ENCODE results near the gene GHRL. TPM values are rescaled to one million over a fixed set of nuclear protein-coding genes. Genes with fewer than 3 reads are reported as not detected.

The GHRL gene
- total RNA-seq, 2 donors from 2014 or later: 3.6 to 4.2 TPM

- intact Hi-C loops (cut with DNase I): no loop called here
- 92 to 99% methylated on average over 7 of the region's 7 CpGs for WGBS, 2 donors
These were observed 33.7 kb downstream of the GHRL start for GRCh38 chr3:10259036-10259435.

GRCh38 chr3:10255835-10256234, 36.9 kb downstream of the GHRL start:
- TF ChIP-seq POLR2A (IDR thresholded peaks at IDR 0.05): no peak
- TF ChIP-seq CTCF (IDR thresholded peaks at IDR 0.05): no peak
- H3K4me1 ChIP-seq: peaks cover 30% of the 10 kb centered on the region

More at GRCh38 chr3:10259036-10259435, 33.7 kb downstream of the GHRL start:
- no peak for TF ChIP-seq POLR2A (IDR thresholded peaks at IDR 0.05)
- no peak for TF ChIP-seq CTCF (IDR thresholded peaks at IDR 0.05)
- no peak overlapping the region for H3K4me3 ChIP-seq
- peaks cover 27% of the 10 kb centered on the region for H3K4me1 ChIP-seq
- H3K9me3 ChIP-seq: no peaks in the 10 kb centered on the region
- H3K36me3 ChIP-seq (replicated peaks in 1 of 2; ENCODE audit: insufficient read depth in 1 of 2, low read depth in 2 of 2): peaks cover 4 to 7% of the 10 kb centered on the region in 2 donors
- ATAC-seq (no peak), DNase-seq (no peak)
- H3K27me3 ChIP-seq: no peaks in the 10 kb centered on the region
- H3K27ac ChIP-seq: no peak overlapping the region

GRCh38 chr3:10253731-10254130, 39.0 kb downstream of the GHRL start:
- Histone ChIP-seq H3K4me1 (peaks cover 43% of the 10 kb centered on the region), H3K4me3 (no peak overlapping the region), H3K27me3 (no peaks in the 10 kb centered on the region), H3K9me3 (no peaks in the 10 kb centered on the region), H3K36me3 (replicated peaks in 1 of 2; ENCODE audit: insufficient read depth in 1 of 2, low read depth in 2 of 2) (peaks cover 2 to 4% of the 10 kb centered on the region in 2 donors), H3K27ac (no peak overlapping the region)
- no peak for TF ChIP-seq CTCF (IDR thresholded peaks at IDR 0.05)
- no peak for TF ChIP-seq POLR2A (IDR thresholded peaks at IDR 0.05)
- ATAC-seq (peak; percentile 50), DNase-seq (peak; percentile 9 to 73 (median 29))
- 21 to 25% methylated on average over 3 of the region's 3 CpGs for WGBS, 2 donors
- intact Hi-C loops (cut with DNase I): no loop called here

More at GRCh38 chr3:10255835-10256234, 36.9 kb downstream of the GHRL start:
- Histone ChIP-seq H3K9me3 (no peaks in the 10 kb centered on the region), H3K36me3 (replicated peaks in 1 of 2; ENCODE audit: insufficient read depth in 1 of 2, low read depth in 2 of 2) (peaks cover 4% of the 10 kb centered on the region in 2 donors), H3K27ac (no peak overlapping the region), H3K27me3 (no peaks in the 10 kb centered on the region), H3K4me3 (no peak overlapping the region)
- no peak for DNase-seq
- no peak for ATAC-seq
- WGBS, 2 donors: 87 to 89% methylated on average over 7 of the region's 7 CpGs
- intact Hi-C loops (cut with DNase I): no loop called here

GRCh38 chr3:10251006-10251405, 41.7 kb downstream of the GHRL start:
- no peak overlapping the region for H3K4me3 ChIP-seq
- 88 to 94% methylated on average over 3 of the region's 3 CpGs for WGBS, 2 donors
- no peak overlapping the region for H3K27ac ChIP-seq
- ATAC-seq (no peak), DNase-seq (no peak)
- H3K36me3 ChIP-seq (replicated peaks in 1 of 2; ENCODE audit: insufficient read depth in 1 of 2, low read depth in 2 of 2): peaks cover 0 to 2% of the 10 kb centered on the region in 2 donors
- H3K9me3 ChIP-seq: no peaks in the 10 kb centered on the region
- intact Hi-C loops (cut with DNase I): no loop called here
- TF ChIP-seq CTCF (IDR thresholded peaks at IDR 0.05): no peak
- TF ChIP-seq POLR2A (IDR thresholded peaks at IDR 0.05): no peak
- H3K27me3 ChIP-seq: no peaks in the 10 kb centered on the region
- H3K4me1 ChIP-seq: peaks cover 41% of the 10 kb centered on the region

- ATAC-seq (no peak), DNase-seq (no peak)
- WGBS, 2 donors: 6 to 7% methylated on average over 3 of the region's 3 CpGs
- TF ChIP-seq POLR2A (IDR thresholded peaks at IDR 0.05) (no peak), CTCF (IDR thresholded peaks at IDR 0.05) (no peak)
- peak overlapping the region in 1 of 2 donors; percentile 65 for H3K4me3 ChIP-seq
- H3K4me1 ChIP-seq: peaks cover 39% of the 10 kb centered on the region
- H3K36me3 ChIP-seq (replicated peaks in 1 of 2; ENCODE audit: insufficient read depth in 1 of 2, low read depth in 2 of 2): no peaks in the 10 kb centered on the region
- H3K27ac ChIP-seq: peak overlapping the region in 2 of 4 donors; percentile 75 to 91
- intact Hi-C loops (cut with DNase I): no loop called here
- H3K27me3 ChIP-seq: no peaks in the 10 kb centered on the region
- no peaks in the 10 kb centered on the region for H3K9me3 ChIP-seq
These were observed 42.9 kb downstream of the GHRL start for GRCh38 chr3:10249833-10250232.

Measured in body of pancreas (tissue), 4 donors.